Measurements from ENCODE around the gene EED. TPM values are rescaled to one million over a fixed set of nuclear protein-coding genes. Genes with fewer than 3 reads are reported as not detected.

Gene EED
- total RNA-seq, 1 experiment from 2014 or later = 68.3 TPM

GRCh38 chr11:86261328-86261727, 16.8 kb downstream of the EED start:
- Histone ChIP-seq H3K4me3 (ENCODE audit: low read depth, low read length) (no peak overlapping the region), H3K36me3 (ENCODE audit: control insufficient read depth, insufficient read depth, low read length) (peaks cover 3% of the 10 kb centered on the region), H3K4me1 (no peaks in the 10 kb centered on the region), H3K9me3 (no peaks in the 10 kb centered on the region), H3K27me3 (replicated peaks; ENCODE audit: control insufficient read depth, insufficient read depth, low read length) (no peaks in the 10 kb centered on the region)
- no TSS peak for BruUV-seq (replicated peaks)
- Mint-ChIP-seq H3K4me3 (ENCODE audit: unreplicated experiment) (no peak overlapping the region), H3K4me1 (ENCODE audit: low read depth, unreplicated experiment) (no peaks in the 10 kb centered on the region), H3K27me3 (ENCODE audit: insufficient read depth, unreplicated experiment) (no peaks in the 10 kb centered on the region), H3K27ac (ENCODE audit: unreplicated experiment) (no peak overlapping the region), H3K36me3 (ENCODE audit: insufficient read depth, unreplicated experiment) (peaks cover 78% of the 10 kb centered on the region), H3K9me3 (ENCODE audit: unreplicated experiment) (no peaks in the 10 kb centered on the region)
- intact Hi-C loops (cut with micrococcal nuclease; ENCODE audit: unreplicated experiment) = no loop called here
- no peak for TF ChIP-seq CTCF (IDR thresholded peaks at IDR 0.05; ENCODE audit: insufficient read depth in 1 of 2, low read depth in 1 of 2, low read length in 1 of 2, severe bottlenecking in 1 of 2, unreplicated experiment in 1 of 2)
- ChIA-PET CTCF (interaction anchor here (1.0 kb wide), 1 partner anchor 31 kb away, joined by 3 read pairs; no protein-coding TSS in a partner anchor), POLR2A (no interaction called here)
- DNase-seq = no peak

GRCh38 chr11:86262387-86262786, 17.8 kb downstream of the EED start:
- peaks cover 3% of the 10 kb centered on the region for H3K36me3 ChIP-seq (ENCODE audit: control insufficient read depth, insufficient read depth, low read length)
- no peaks in the 10 kb centered on the region for H3K27me3 Mint-ChIP-seq (ENCODE audit: insufficient read depth, unreplicated experiment)
- no peak overlapping the region for H3K27ac Mint-ChIP-seq (ENCODE audit: unreplicated experiment)
- no peaks in the 10 kb centered on the region for H3K4me1 Mint-ChIP-seq (ENCODE audit: low read depth, unreplicated experiment)
- no peaks in the 10 kb centered on the region for H3K9me3 ChIP-seq
- ChIA-PET POLR2A (no interaction called here), CTCF (no interaction called here)
- H3K9me3 Mint-ChIP-seq (ENCODE audit: unreplicated experiment) = no peaks in the 10 kb centered on the region
- H3K27me3 ChIP-seq (replicated peaks; ENCODE audit: control insufficient read depth, insufficient read depth, low read length) = no peaks in the 10 kb centered on the region
- no TSS peak for BruUV-seq (replicated peaks)
- no peak for TF ChIP-seq CTCF (IDR thresholded peaks at IDR 0.05; ENCODE audit: insufficient read depth in 1 of 2, low read depth in 1 of 2, low read length in 1 of 2, severe bottlenecking in 1 of 2, unreplicated experiment in 1 of 2)
- no peak overlapping the region for H3K4me3 ChIP-seq (ENCODE audit: low read depth, low read length)
- DNase-seq = no peak
- no peak overlapping the region for H3K4me3 Mint-ChIP-seq (ENCODE audit: unreplicated experiment)
- peaks cover 67% of the 10 kb centered on the region for H3K36me3 Mint-ChIP-seq (ENCODE audit: insufficient read depth, unreplicated experiment)
- H3K4me1 ChIP-seq = no peaks in the 10 kb centered on the region
- intact Hi-C loops (cut with micrococcal nuclease; ENCODE audit: unreplicated experiment) = no loop called here

GRCh38 chr11:86264649-86265048, 20.1 kb downstream of the EED start:
- Histone ChIP-seq H3K9me3 (no peaks in the 10 kb centered on the region), H3K4me1 (no peaks in the 10 kb centered on the region), H3K4me3 (ENCODE audit: low read depth, low read length) (no peak overlapping the region), H3K27me3 (replicated peaks; ENCODE audit: control insufficient read depth, insufficient read depth, low read length) (no peaks in the 10 kb centered on the region), H3K36me3 (ENCODE audit: control insufficient read depth, insufficient read depth, low read length) (peaks cover 3% of the 10 kb centered on the region)
- Mint-ChIP-seq H3K27me3 (ENCODE audit: insufficient read depth, unreplicated experiment) (no peaks in the 10 kb centered on the region), H3K4me1 (ENCODE audit: low read depth, unreplicated experiment) (no peaks in the 10 kb centered on the region), H3K9me3 (ENCODE audit: unreplicated experiment) (no peaks in the 10 kb centered on the region), H3K36me3 (ENCODE audit: insufficient read depth, unreplicated experiment) (peaks cover 69% of the 10 kb centered on the region), H3K27ac (ENCODE audit: unreplicated experiment) (no peak overlapping the region), H3K4me3 (ENCODE audit: unreplicated experiment) (no peak overlapping the region)
- intact Hi-C loops (cut with micrococcal nuclease; ENCODE audit: unreplicated experiment) = no loop called here
- ChIA-PET CTCF (interaction anchor here (0.6 kb wide), 1 partner anchor 11 kb away, joined by 3 read pairs; no protein-coding TSS in a partner anchor), POLR2A (no interaction called here)
- no TSS peak for BruUV-seq (replicated peaks)
- no peak for TF ChIP-seq CTCF (IDR thresholded peaks at IDR 0.05; ENCODE audit: insufficient read depth in 1 of 2, low read depth in 1 of 2, low read length in 1 of 2, severe bottlenecking in 1 of 2, unreplicated experiment in 1 of 2)
- DNase-seq = no peak
